Smooth muscle cell (in vitro differentiated cells): ENCODE data around the gene CDK5R1. TPM values are rescaled to one million over a fixed set of nuclear protein-coding genes. Genes with fewer than 3 reads are reported as not detected.
A peak's percentile ranks its signal among the peaks of the same experiment; 100 is the strongest.

Experiments used
- DNase-seq: peaks from one replicate; lab custom pipeline; 2025; ENCODE audit not compliant: unreplicated experiment; lab: John Stamatoyannopoulos, UW
- H2AFZ ChIP-seq: fragments of 200-600 bp; sonication (generic); 2 replicates; pipeline ENCODE4 v1.6.0; 2016; ENCODE audit warnings: antibody characterized with exemption, low read depth, mild to moderate bottlenecking
- H3F3A ChIP-seq: fragments of 200-600 bp; sonication (generic); 2 replicates; pipeline ENCODE4 v1.6.0; 2017; ENCODE audit warnings: antibody characterized with exemption, low read depth
- H3K27ac ChIP-seq: fragments of 200-600 bp; sonication (generic); 2 replicates; pipeline ENCODE4 v1.5.1; 2016; ENCODE audit warnings: low read depth, mild to moderate bottlenecking
- H3K27me3 ChIP-seq: fragments of 200-600 bp; sonication (generic); 2 replicates; pipeline ENCODE4 v1.6.1; 2016; ENCODE audit warnings: low read depth, mild to moderate bottlenecking
- H3K36me3 ChIP-seq: fragments of 200-600 bp; sonication (generic); 2 replicates; pipeline ENCODE4 v1.5.1; 2016; ENCODE audit warnings: low read depth
- H3K4me1 ChIP-seq: fragments of 200-600 bp; sonication (generic); 2 replicates; pipeline ENCODE4 v1.5.1; 2016; ENCODE audit warnings: low read depth
- H3K4me2 ChIP-seq: fragments of 200-600 bp; sonication (generic); 2 replicates; pipeline ENCODE4 v1.6.0; 2016; ENCODE audit warnings: mild to moderate bottlenecking
- H3K4me3 ChIP-seq: fragments of 200-600 bp; sonication (generic); 2 replicates; pipeline ENCODE4 v1.5.1; 2016; ENCODE audit warnings: mild to moderate bottlenecking
- H3K79me2 ChIP-seq: fragments of 200-600 bp; sonication (generic); 2 replicates; pipeline ENCODE4 v1.6.0; 2016; ENCODE audit warnings: low read depth, mild to moderate bottlenecking
- H3K9ac ChIP-seq: fragments of 200-600 bp; sonication (generic); 2 replicates; pipeline ENCODE4 v1.6.0; 2016; ENCODE audit warnings: low read depth
- H3K9me3 ChIP-seq: fragments of 200-600 bp; sonication (generic); replicated peaks from 2 replicates; pipeline ENCODE4 v1.5.1; 2016; ENCODE audit warnings: low read depth
- H4K20me1 ChIP-seq: fragments of 200-600 bp; sonication (generic); 2 replicates; pipeline ENCODE4 v1.6.0; 2016; ENCODE audit warnings: low read depth
- WGBS: methylation state at CpG from one replicate; pipeline ENCODE4 v1.1.7; 2016; ENCODE audit warnings: low lambda C conversion rate; 5-methylcytosine and 5-hydroxymethylcytosine counted together
- polyA plus RNA-seq: library from polyadenylated mRNA; unstranded; fragments of >200 nt; fragmentation: Nextera tagmentation; extraction: Ambion mirVana; gene quantifications from 2 replicates; pipeline ENCODE4 v1.2.1, GENCODE V29; 2016
- total RNA-seq: library from RNA; depleted of rRNA; stranded (reverse); fragments of >200 nt; gene quantifications from 2 replicates; pipeline ENCODE4 v1.2.3, GENCODE V29; 2014
- TF ChIP-seq, protein P1 (sequence below): fragments of 200-600 bp; sonication (generic); IDR thresholded peaks from 2 replicates; pipeline ENCODE4 v1.5.1; 2017; ENCODE audit warnings: borderline replicate concordance, mild to moderate bottlenecking, antibody characterized with exemption; ENCODE audit not compliant: insufficient read depth, poor library complexity, severe bottlenecking

CDK5R1 gene
- total and polyA plus RNA-seq, 2 experiments from 2014 or later = 2.3 to 3.1 TPM

DNA sequence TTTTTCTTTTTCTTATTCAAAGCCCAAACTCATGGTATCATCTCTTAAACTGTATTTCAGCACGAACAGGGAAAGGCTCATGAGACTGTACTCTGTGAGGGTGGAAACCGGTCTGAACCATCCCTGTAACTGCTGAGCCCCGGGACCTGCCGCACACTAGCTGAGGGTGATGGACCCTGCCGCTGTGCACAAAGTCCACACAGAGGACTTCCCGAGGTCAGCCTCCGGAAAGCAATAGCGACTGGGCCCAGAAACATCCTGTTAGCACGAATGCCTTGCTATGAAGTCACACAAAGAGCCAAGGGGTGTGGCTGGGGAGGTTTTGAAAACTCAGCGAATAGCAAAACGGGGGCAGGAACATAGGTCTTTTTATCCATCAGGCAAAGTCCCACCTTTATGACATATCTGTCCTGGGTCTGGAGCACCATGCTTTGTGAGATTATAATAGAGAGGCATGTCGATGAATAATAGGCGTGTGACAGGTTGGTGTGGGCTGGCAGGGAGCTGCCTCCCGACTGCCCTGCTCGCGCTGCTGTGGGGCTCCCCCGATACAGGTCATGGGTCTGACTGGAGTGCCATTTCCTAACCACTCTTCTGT is 33.4 kb downstream of the CDK5R1 start:
- Histone ChIP-seq H3K9me3 (no peaks in the 10 kb centered on the region), H4K20me1 (no peaks in the 10 kb centered on the region), H3F3A (peaks cover 4% of the 10 kb centered on the region), H3K4me2 (peak overlapping the region; percentile 95), H3K9ac (peak overlapping the region; percentile 52), H3K4me1 (peaks cover 24% of the 10 kb centered on the region), H3K27ac (peak overlapping the region; percentile 62), H3K27me3 (no peaks in the 10 kb centered on the region), H2AFZ (peak overlapping the region; percentile 75), H3K36me3 (no peaks in the 10 kb centered on the region), H3K4me3 (peak overlapping the region; percentile 58), H3K79me2 (no peaks in the 10 kb centered on the region)
- WGBS = 57% methylated on average over 17 of the region's 17 CpGs
- TF ChIP-seq, protein P1, sequence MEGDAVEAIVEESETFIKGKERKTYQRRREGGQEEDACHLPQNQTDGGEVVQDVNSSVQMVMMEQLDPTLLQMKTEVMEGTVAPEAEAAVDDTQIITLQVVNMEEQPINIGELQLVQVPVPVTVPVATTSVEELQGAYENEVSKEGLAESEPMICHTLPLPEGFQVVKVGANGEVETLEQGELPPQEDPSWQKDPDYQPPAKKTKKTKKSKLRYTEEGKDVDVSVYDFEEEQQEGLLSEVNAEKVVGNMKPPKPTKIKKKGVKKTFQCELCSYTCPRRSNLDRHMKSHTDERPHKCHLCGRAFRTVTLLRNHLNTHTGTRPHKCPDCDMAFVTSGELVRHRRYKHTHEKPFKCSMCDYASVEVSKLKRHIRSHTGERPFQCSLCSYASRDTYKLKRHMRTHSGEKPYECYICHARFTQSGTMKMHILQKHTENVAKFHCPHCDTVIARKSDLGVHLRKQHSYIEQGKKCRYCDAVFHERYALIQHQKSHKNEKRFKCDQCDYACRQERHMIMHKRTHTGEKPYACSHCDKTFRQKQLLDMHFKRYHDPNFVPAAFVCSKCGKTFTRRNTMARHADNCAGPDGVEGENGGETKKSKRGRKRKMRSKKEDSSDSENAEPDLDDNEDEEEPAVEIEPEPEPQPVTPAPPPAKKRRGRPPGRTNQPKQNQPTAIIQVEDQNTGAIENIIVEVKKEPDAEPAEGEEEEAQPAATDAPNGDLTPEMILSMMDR = no peak
- DNase-seq = no peak

DNA sequence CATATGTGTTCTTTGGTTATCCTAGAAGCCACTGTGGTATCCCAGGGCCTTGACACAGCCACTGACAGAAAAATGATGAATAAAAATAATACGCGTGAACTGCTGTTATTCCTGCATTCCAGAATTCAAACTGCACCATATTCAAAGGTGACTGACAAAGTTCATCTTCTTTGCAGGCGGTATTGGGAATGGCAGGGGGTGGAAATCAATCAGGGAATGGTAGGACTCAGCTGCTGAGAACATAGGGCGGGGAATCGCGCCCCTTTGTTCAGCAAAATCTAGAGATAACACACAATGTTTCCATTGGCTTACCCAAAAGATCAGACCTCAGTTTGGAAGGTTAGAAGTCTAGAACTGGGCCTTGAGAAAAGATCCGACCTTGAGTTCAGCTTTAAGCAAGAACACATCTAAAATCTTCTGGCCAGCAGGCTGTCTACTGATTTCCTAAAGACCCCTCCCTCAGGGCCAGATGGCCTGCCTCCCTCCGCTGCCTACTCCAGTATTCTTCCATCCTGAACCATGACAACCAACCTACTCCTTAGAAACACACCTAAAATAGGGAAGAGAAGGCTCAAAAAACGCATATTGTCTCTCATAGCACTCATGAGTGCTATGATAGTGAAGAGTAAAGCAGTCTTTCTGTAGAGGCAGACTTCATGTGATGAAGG is 34.1 kb downstream of the CDK5R1 start:
- H3K27me3 ChIP-seq = no peaks in the 10 kb centered on the region
- H3K79me2 ChIP-seq = no peaks in the 10 kb centered on the region
- H3K27ac ChIP-seq = no peak overlapping the region
- peaks cover 24% of the 10 kb centered on the region for H3K4me1 ChIP-seq
- H2AFZ ChIP-seq = no peak overlapping the region
- H3K4me3 ChIP-seq = no peak overlapping the region
- no peaks in the 10 kb centered on the region for H4K20me1 ChIP-seq
- H3K36me3 ChIP-seq = no peaks in the 10 kb centered on the region
- H3K9ac ChIP-seq = no peak overlapping the region
- H3K4me2 ChIP-seq = no peak overlapping the region
- TF ChIP-seq, protein P1 = no peak
- DNase-seq = no peak
- WGBS = 93% methylated on average over 9 of the region's 9 CpGs
- peaks cover 4% of the 10 kb centered on the region for H3F3A ChIP-seq
- no peaks in the 10 kb centered on the region for H3K9me3 ChIP-seq

DNA sequence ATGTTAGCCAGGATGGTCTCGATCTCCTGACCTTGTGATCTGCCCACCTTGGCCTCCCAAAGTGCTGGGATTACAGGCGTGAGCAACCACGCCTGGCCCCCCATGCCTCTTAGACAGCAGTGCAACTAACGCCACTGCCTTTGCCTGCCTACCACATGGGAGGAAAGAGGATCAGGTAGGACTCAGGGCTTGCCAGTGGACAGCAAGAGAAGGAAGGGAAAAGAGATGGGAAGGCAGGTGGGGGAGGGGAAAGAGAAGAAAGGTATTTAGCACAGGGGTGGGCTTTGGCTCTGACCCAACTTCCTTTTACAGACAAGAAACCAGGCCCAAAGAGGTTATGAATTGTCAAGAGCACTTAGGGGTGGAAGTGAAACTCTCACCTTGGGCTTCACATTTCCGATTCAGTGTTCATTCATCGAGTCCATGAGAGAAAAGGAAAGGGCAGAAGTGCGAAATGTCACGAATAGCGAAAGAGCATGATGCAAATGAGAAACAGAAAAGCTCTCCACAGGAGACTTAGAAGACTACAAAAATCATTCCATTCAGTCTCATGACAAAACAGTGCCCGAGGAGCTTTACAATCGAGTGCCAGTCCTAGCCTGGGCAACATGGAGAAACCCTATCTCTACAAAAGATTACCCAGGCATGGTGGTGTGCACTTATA is 36.4 kb downstream of the CDK5R1 start:
- no peak overlapping the region for H3K9ac ChIP-seq
- H3K4me2 ChIP-seq = no peak overlapping the region
- H3K27me3 ChIP-seq = no peaks in the 10 kb centered on the region
- H3K4me1 ChIP-seq = peaks cover 17% of the 10 kb centered on the region
- TF ChIP-seq, protein P1 = no peak
- no peaks in the 10 kb centered on the region for H3K36me3 ChIP-seq
- no peak overlapping the region for H3K4me3 ChIP-seq
- no peak overlapping the region for H2AFZ ChIP-seq
- 84% methylated on average over 11 of the region's 11 CpGs for WGBS
- no peaks in the 10 kb centered on the region for H3K9me3 ChIP-seq
- no peak overlapping the region for H3K27ac ChIP-seq
- no peaks in the 10 kb centered on the region for H3K79me2 ChIP-seq
- no peak for DNase-seq
- no peaks in the 10 kb centered on the region for H4K20me1 ChIP-seq
- peaks cover 2% of the 10 kb centered on the region for H3F3A ChIP-seq
